Adrenal gland (tissue), 12 donors: Measurements from ENCODE around the gene CHPT1. TPM values are rescaled to one million over a fixed set of nuclear protein-coding genes. Genes with fewer than 3 reads are reported as not detected.
"Not testable (repeated sequence)": the region's sequence is repeated elsewhere in the genome, so short reads cannot be mapped to it uniquely, and the experiment has no call there.

Experiments used
- DNase-seq, 7 donors: peaks; one replicate each; pipeline ENCODE4 v3.0.0-alpha.2; 2019 to 2020
- H3K27ac ChIP-seq, 5 donors: fragments of 200-600 bp; sonication (generic) in 4 of 5; 1 replicate in 3 of 5; 2 replicates in 2 of 5; pipeline versions ENCODE4 v1.5.1 to v1.8.0; 2016 to 2020; ENCODE audit warnings: mild to moderate bottlenecking in 1 of 5
- H3K27me3 ChIP-seq: fragments of 200-600 bp; 2 replicates; pipeline ENCODE4 v1.8.0; 2021
- H3K36me3 ChIP-seq, 2 donors: fragments of 200-600 bp; replicated peaks in 1 of 2; 1 replicate in 1 of 2; 2 replicates in 1 of 2; pipeline versions ENCODE4 v1.5.1 to v1.8.0; 2018 to 2022
- H3K4me1 ChIP-seq, 2 donors: fragments of 200-600 bp; replicated peaks in 1 of 2; 1 replicate in 1 of 2; 2 replicates in 1 of 2; pipeline versions ENCODE4 v1.5.1 to v1.8.0; 2018 to 2021
- H3K4me3 ChIP-seq, 4 donors: fragments of 200-600 bp; sonication (generic) in 3 of 4; one replicate each; pipeline ENCODE4 v1.5.1; 2016 to 2018
- H3K9me3 ChIP-seq, 3 donors: fragments of 200-600 bp; sonication (generic) in 1 of 3; replicated peaks in 1 of 3; 1 replicate in 2 of 3; 2 replicates in 1 of 3; pipeline versions ENCODE4 v1.5.1 to v1.8.0; 2016 to 2021
- POLR2A ChIP-seq, 2 donors: fragments of 450-650 bp; IDR thresholded peaks; one replicate each; pipeline ENCODE4 v1.6.1; 2017; ENCODE audit warnings: antibody characterized with exemption in 2 of 2, mild to moderate bottlenecking in 2 of 2, moderate library complexity in 1 of 2
- WGBS, 4 donors: extraction: QIAGEN DNeasy Blood & Tissue Kit in 2 of 4; methylation state at CpG; one replicate each; pipeline versions ENCODE4 v1.1.5 to v1.1.7; 2013 to 2017; 5-methylcytosine and 5-hydroxymethylcytosine counted together
- intact Hi-C, 2 donors: fragments of 100-400 bp; cut with DNase I; formaldehyde crosslinking; loops; one replicate each; pipeline versions ENCODE4 v1.14.1 to v1.15.0; 2022 to 2023
- polyA plus RNA-seq, 3 donors: library from polyadenylated mRNA; stranded (reverse); fragments of 200-250 nt in 2 of 3; fragments of 350-450 nt in 1 of 3; fragmentation: Illumina TruSeq in 1 of 3; extraction: RNeasy Lipid Tissue Mini Kit (QIAGEN cat#74804) in 1 of 3; gene quantifications; one replicate each; pipeline ENCODE4 v1.2.3, GENCODE V29; 2013 to 2014
- total RNA-seq, 9 donors: library from RNA; depleted of rRNA in 4 of 9; stranded (reverse); fragments of >200 nt in 4 of 9; fragments of 120-200 nt in 1 of 9; fragmentation: NEBNext Ultra II Directional in 1 of 9; extraction: Animal tissue kit (Norgen Biotek cat#: 25700) in 1 of 9; gene quantifications; one replicate each; pipeline versions ENCODE4 v1.1.0 to v1.2.4, GENCODE V29; 2013 to 2023
- TF ChIP-seq, protein P1 (sequence below), 6 experiments: fragments of 450-650 bp in 4 of 6; fragments of 200-600 bp in 2 of 6; sonication (generic) in 1 of 6; IDR thresholded peaks; 1 replicate in 5 of 6; 2 replicates in 1 of 6; pipeline versions ENCODE4 v1.5.1 to v1.8.0; 2016 to 2021; ENCODE audit warnings: antibody characterized with exemption in 6 of 6, mild to moderate bottlenecking in 2 of 6, moderate library complexity in 1 of 6
- donor health status: healthy with polysubstance abuse.
- donor health status: Bipolar disorder and iron deficiency.
- donor health status: DM: yes; HTN: yes; CAD: no.
- donor health status: DM: no; HTN: no; CAD: no.
- donor health status: DM: no; HTN: no; CAD: no.
- donor health status: DM: yes; HTN: yes; CAD: no.

The CHPT1 gene
- total and polyA plus RNA-seq, 12 donors, result 20.4 to 190 (median 90.6) TPM

DNA sequence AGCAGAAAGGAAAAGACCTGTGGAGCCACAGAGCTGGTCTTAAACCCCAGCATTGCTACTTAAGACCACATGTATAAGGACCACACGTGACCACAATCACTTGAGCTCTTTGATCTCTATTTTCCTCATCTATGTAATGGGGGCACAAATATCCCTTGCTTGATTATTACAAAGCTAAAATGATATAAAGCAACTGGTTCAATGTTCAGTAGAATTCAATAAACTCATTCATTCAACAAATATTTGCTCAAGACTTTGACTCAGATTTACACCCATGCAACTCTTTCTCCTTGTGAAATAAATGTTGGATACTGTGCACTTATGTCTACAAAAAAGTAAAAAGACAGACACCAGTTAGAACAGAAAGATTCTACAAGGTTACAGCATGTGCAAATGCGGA, 21.9 kb upstream of the CHPT1 start:
- TF ChIP-seq, protein P1, sequence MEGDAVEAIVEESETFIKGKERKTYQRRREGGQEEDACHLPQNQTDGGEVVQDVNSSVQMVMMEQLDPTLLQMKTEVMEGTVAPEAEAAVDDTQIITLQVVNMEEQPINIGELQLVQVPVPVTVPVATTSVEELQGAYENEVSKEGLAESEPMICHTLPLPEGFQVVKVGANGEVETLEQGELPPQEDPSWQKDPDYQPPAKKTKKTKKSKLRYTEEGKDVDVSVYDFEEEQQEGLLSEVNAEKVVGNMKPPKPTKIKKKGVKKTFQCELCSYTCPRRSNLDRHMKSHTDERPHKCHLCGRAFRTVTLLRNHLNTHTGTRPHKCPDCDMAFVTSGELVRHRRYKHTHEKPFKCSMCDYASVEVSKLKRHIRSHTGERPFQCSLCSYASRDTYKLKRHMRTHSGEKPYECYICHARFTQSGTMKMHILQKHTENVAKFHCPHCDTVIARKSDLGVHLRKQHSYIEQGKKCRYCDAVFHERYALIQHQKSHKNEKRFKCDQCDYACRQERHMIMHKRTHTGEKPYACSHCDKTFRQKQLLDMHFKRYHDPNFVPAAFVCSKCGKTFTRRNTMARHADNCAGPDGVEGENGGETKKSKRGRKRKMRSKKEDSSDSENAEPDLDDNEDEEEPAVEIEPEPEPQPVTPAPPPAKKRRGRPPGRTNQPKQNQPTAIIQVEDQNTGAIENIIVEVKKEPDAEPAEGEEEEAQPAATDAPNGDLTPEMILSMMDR (IDR thresholded peaks at IDR 0.05), result no peak
- TF ChIP-seq POLR2A (IDR thresholded peaks at IDR 0.05), result no peak
- H3K36me3 ChIP-seq, result no peaks in the 10 kb centered on the region
- intact Hi-C loops, result loop anchor here in 1 of 2 donors (5.0 kb wide), 1 partner anchor 82 kb away; no protein-coding TSS in a partner anchor
- no peak overlapping the region for H3K27ac ChIP-seq
- no peaks in the 10 kb centered on the region for H3K9me3 ChIP-seq
- DNase-seq, result no peak
- WGBS, 4 donors, result 94 to 98% (median 96%) methylated on average over 2 of the region's 2 CpGs
- H3K4me3 ChIP-seq, result no peak overlapping the region
- no peaks in the 10 kb centered on the region for H3K27me3 ChIP-seq
- peaks cover 0 to 12% of the 10 kb centered on the region in 2 donors for H3K4me1 ChIP-seq

DNA sequence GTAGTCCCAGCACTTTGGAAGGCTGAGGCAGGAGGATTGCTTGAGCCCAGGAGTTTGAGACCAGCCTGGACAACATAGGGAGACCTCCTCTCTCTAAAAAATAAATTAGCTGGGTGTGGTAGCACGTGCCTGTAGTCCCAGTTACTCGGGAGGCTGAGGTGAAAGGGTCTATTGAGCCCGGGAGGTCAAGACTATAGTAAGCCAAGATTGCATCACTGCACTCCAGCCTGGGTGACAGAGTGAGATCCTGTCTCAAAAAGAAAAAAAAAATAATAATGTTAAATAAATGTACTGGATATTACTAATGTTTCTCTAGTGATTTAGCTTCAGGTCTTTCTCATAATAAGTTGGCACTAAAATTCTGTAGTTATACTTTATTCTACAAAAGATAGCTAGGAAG, 20.9 kb upstream of the CHPT1 start:
- intact Hi-C loops, result loop anchor here in 1 of 2 donors (5.0 kb wide), 1 partner anchor 81 kb away; no protein-coding TSS in a partner anchor
- not testable (repeated sequence) for H3K36me3 ChIP-seq, H3K4me3 ChIP-seq, H3K9me3 ChIP-seq, DNase-seq, H3K27ac ChIP-seq, H3K27me3 ChIP-seq
- peaks cover 0 to 15% of the 10 kb centered on the region in 2 donors for H3K4me1 ChIP-seq
- 65 to 81% (median 74%) methylated on average over 3 of the region's 3 CpGs for WGBS, 4 donors

DNA sequence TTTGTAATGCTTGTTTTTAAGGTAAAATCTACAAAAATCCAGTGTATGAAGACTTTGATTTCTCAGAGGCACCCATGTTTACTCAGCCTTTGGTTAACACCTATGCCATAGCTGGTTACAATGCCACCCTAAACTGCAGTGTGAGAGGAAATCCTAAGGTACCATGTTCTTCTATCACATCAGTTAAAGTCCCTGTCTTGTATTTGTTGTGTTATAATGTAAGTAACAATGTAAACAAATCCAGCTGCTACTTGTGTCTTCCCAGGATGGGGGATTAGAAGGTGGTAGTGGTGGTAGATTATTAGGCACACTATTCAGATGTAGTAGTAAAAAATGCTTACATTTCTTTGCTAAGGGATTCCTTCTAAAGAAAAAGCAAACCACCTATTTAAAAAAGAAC, 19.4 kb upstream of the CHPT1 start:
- H3K4me3 ChIP-seq, result no peak overlapping the region

DNA sequence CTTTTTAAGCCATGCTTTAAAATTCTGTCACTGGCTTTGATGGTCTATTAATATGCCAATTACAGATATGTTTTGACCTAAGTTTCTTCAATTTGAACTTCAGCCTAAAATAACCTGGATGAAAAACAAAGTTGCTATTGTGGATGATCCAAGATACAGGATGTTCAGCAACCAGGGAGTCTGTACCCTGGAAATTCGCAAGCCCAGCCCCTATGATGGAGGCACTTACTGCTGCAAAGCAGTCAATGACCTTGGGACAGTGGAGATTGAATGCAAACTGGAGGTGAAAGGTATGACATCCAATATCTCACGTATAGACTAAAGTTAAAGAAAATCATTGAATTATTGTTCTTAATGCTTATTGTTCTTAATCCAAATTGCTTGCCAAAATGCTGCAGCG, 17.2 kb upstream of the CHPT1 start:
- WGBS, 4 donors, result 64 to 77% (median 68%) methylated on average over 3 of the region's 3 CpGs
- Histone ChIP-seq H3K9me3 (no peaks in the 10 kb centered on the region), H3K27me3 (no peaks in the 10 kb centered on the region), H3K4me1 (peaks cover 0 to 15% of the 10 kb centered on the region in 2 donors), H3K4me3 (no peak overlapping the region), H3K27ac (peak overlapping the region in 1 of 5 donors; percentile 22), H3K36me3 (no peaks in the 10 kb centered on the region)
- DNase-seq, result no peak
- TF ChIP-seq, protein P1 (IDR thresholded peaks at IDR 0.05), result no peak
- TF ChIP-seq POLR2A (IDR thresholded peaks at IDR 0.05), result no peak
- intact Hi-C loops, result no loop called here

More for the DNA sequence above, 19.4 kb upstream of the CHPT1 start:
- Histone ChIP-seq H3K36me3 (no peaks in the 10 kb centered on the region), H3K27ac (no peak overlapping the region), H3K27me3 (no peaks in the 10 kb centered on the region), H3K4me1 (peaks cover 0 to 15% of the 10 kb centered on the region in 2 donors), H3K9me3 (no peaks in the 10 kb centered on the region)
- no peak for TF ChIP-seq POLR2A (IDR thresholded peaks at IDR 0.05)
- TF ChIP-seq, protein P1 (IDR thresholded peaks at IDR 0.05), result no peak
- intact Hi-C loops, result loop anchor here in 1 of 2 donors (5.0 kb wide), 1 partner anchor 79 kb away; no protein-coding TSS in a partner anchor
- DNase-seq, result no peak

DNA sequence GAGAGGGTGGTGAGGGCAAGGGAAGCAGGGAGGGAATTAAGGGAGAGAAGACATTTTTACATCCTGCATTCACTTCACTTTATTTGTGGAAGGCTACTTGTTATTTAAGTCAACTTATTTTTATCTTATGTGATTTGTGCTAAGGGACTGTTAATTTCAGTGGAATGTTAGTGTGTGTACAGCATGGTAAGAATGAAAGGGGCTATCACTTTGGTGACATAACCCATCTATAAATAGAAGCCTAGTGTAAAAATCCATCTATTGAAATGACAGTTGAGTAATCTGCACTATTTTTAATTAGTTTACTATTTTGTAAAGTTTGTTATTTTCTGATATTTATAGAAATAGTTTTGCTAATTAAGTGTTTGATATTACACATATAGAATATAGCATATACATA, 16.8 kb upstream of the CHPT1 start:
- Histone ChIP-seq H3K4me1 (peaks cover 0 to 15% of the 10 kb centered on the region in 2 donors), H3K36me3 (no peaks in the 10 kb centered on the region), H3K27ac (no peak overlapping the region), H3K4me3 (no peak overlapping the region), H3K27me3 (no peaks in the 10 kb centered on the region), H3K9me3 (no peaks in the 10 kb centered on the region)
- no peak for TF ChIP-seq POLR2A (IDR thresholded peaks at IDR 0.05)
- TF ChIP-seq, protein P1 (IDR thresholded peaks at IDR 0.05), result no peak
- DNase-seq, result no peak
- intact Hi-C loops, result no loop called here

DNA sequence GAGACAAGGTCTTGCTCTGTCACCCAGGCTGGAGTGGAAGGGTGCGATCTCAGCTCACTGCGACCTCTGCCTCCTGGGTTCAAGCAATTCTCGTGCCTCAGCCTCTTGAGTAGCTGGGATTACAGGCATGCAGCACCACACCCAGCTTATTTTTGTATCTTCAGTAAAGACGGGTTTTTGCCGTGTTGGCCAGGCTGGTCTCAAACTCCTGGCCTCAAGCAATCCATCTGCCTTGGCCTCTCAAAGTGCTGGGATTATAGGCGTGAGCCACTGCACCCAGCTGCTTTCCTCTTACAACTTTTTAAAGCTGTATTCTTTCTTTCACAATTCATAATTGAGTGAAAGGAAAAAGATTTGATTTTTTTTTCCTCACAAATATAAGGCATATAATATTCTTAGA, 15.8 kb upstream of the CHPT1 start:
- H3K36me3 ChIP-seq, H3K4me3 ChIP-seq, DNase-seq, H3K9me3 ChIP-seq, H3K27me3 ChIP-seq, H3K27ac ChIP-seq, intact Hi-C loops: not testable (repeated sequence)
- 81 to 86% (median 85%) methylated on average over 6 of the region's 6 CpGs for WGBS, 4 donors
- peaks cover 0 to 15% of the 10 kb centered on the region in 2 donors for H3K4me1 ChIP-seq
